K562 (cell line): ENCODE results near the gene TLX2. TPM values are rescaled to one million over a fixed set of nuclear protein-coding genes. Genes with fewer than 3 reads are reported as not detected.

Source experiments
- ASH1L ChIP-seq: fragments of 450-650 bp; IDR thresholded peaks from 2 replicates; pipeline ENCODE4 v1.6.1; 2018; ENCODE audit warnings: borderline replicate concordance, mild to moderate bottlenecking, low read depth; ENCODE audit not compliant: partially characterized antibody
- ELF1 ChIP-seq: fragments of 200-800 bp; sonication (Bioruptor generic); IDR thresholded peaks from 2 replicates; pipeline ENCODE4 v1.6.1; 2016; ENCODE audit warnings: missing genetic modification characterization, missing compliant biosample characterization
- ELF2 ChIP-seq: fragments of 250-450 bp; sonication (Bioruptor Pico); IDR thresholded peaks from 2 replicates; pipeline ENCODE4 v1.5.0; 2021; ENCODE audit warnings: mild to moderate bottlenecking
- ESRRA ChIP-seq: fragments of 450-650 bp; IDR thresholded peaks from 2 replicates; pipeline ENCODE4 v1.6.1; 2014; ENCODE audit warnings: low read depth, mild to moderate bottlenecking, moderate library complexity, borderline replicate concordance
- FOXA3 ChIP-seq, 2 experiments: fragments of 450-650 bp in 1 of 2; sonication (generic) in 1 of 2; formaldehyde crosslinking; IDR thresholded peaks in 1 of 2; conservative IDR thresholded peaks in 1 of 2; 2 replicates each; pipeline versions ENCODE4 v1.4.0 to v1.8.0; 2020 to 2022; ENCODE audit warnings: mild to moderate bottlenecking in 2 of 2, missing genetic modification reagents in 1 of 2
- GABPB2 ChIP-seq: fragments of 250-450 bp; sonication (Bioruptor Pico); conservative IDR thresholded peaks from 2 replicates; pipeline ENCODE4 v1.5.1; 2021; ENCODE audit warnings: mild to moderate bottlenecking
- HCFC1 ChIP-seq: IDR thresholded peaks from 2 replicates; pipeline ENCODE4 v1.6.1; 2012; ENCODE audit warnings: low read depth, low read length, improper control_type of control experiment
- ILF3 ChIP-seq: fragments of 450-650 bp; IDR thresholded peaks from 2 replicates; pipeline ENCODE4 v1.6.1; 2018; ENCODE audit warnings: antibody characterized with exemption, mild to moderate bottlenecking, moderate library complexity, borderline replicate concordance
- KLF10 ChIP-seq: fragments of 250-450 bp; sonication (Bioruptor Pico); IDR thresholded peaks from 2 replicates; pipeline ENCODE4 v1.6.1; 2021; ENCODE audit warnings: matching md5 sums
- MCM3 ChIP-seq: fragments of 450-650 bp; IDR thresholded peaks from 2 replicates; pipeline ENCODE4 v1.6.1; 2016
- NUFIP1 ChIP-seq: fragments of 450-650 bp; IDR thresholded peaks from 2 replicates; pipeline ENCODE4 v1.6.1; 2018; ENCODE audit not compliant: partially characterized antibody
- PHB2 ChIP-seq: fragments of 450-650 bp; IDR thresholded peaks from 2 replicates; pipeline ENCODE4 v1.6.1; 2017; ENCODE audit warnings: low read depth
- PHF8 ChIP-seq: fragments of 200-600 bp; sonication (generic); IDR thresholded peaks from 2 replicates; pipeline ENCODE4 v1.6.1; 2012; ENCODE audit warnings: mixed run types, mild to moderate bottlenecking, inconsistent platforms, low read length, moderate library complexity, borderline replicate concordance
- PTBP1 ChIP-seq: fragments of 200-400 bp; formaldehyde crosslinking; IDR thresholded peaks from 2 replicates; pipeline ENCODE4 v1.6.1; 2017; ENCODE audit warnings: low read depth, low read length
- PYGO2 ChIP-seq: fragments of 450-650 bp; IDR thresholded peaks from 2 replicates; pipeline ENCODE4 v1.6.1; 2016; ENCODE audit warnings: mild to moderate bottlenecking, missing genetic modification characterization, moderate library complexity, missing compliant biosample characterization
- RBBP5 ChIP-seq: fragments of 200-600 bp; sonication (generic); IDR thresholded peaks from 2 replicates; pipeline ENCODE4 v1.6.1; 2012; ENCODE audit warnings: borderline replicate concordance, mild to moderate bottlenecking, low read length, control low read depth, inconsistent platforms; ENCODE audit not compliant: insufficient read depth, poor library complexity, severe bottlenecking
- RBM15 ChIP-seq: fragments of 200-400 bp; formaldehyde crosslinking; IDR thresholded peaks from 2 replicates; pipeline ENCODE4 v1.6.1; 2018; ENCODE audit warnings: mild to moderate bottlenecking, low read length, moderate library complexity; ENCODE audit not compliant: insufficient read depth
- SETDB1 ChIP-seq: IDR thresholded peaks from one replicate; pipeline ENCODE4 v1.6.1; 2012; ENCODE audit warnings: low read length, control low read depth, inconsistent platforms
- SMAD4 ChIP-seq: fragments of 250-450 bp; sonication (Bioruptor Pico); conservative IDR thresholded peaks from 2 replicates; pipeline ENCODE4 v1.8.0; 2021; ENCODE audit warnings: inconsistent platforms, mild to moderate bottlenecking, moderate library complexity
- SNIP1 ChIP-seq: fragments of 450-650 bp; IDR thresholded peaks from 2 replicates; pipeline ENCODE4 v1.7.1; 2017; ENCODE audit warnings: low read depth, mild to moderate bottlenecking
- TEAD2 ChIP-seq: fragments of 450-650 bp; IDR thresholded peaks from 2 replicates; pipeline ENCODE4 v1.6.1; 2016; ENCODE audit warnings: missing genetic modification characterization, control low read depth, missing compliant biosample characterization
- ZFP30 ChIP-seq: fragments of 250-450 bp; sonication (Bioruptor Pico); IDR thresholded peaks from 2 replicates; pipeline ENCODE4 v1.8.0; 2022; ENCODE audit warnings: moderate library complexity, mild to moderate bottlenecking, inconsistent platforms, borderline replicate concordance
- ZFPM2 ChIP-seq: fragments of 250-450 bp; sonication (Bioruptor Pico); IDR thresholded peaks from 2 replicates; pipeline ENCODE4 v1.5.1; 2022; ENCODE audit warnings: mild to moderate bottlenecking
- ZNF140 ChIP-seq: fragments of 250-450 bp; sonication (Bioruptor Pico); IDR thresholded peaks from 2 replicates; pipeline ENCODE4 v1.8.0; 2021; ENCODE audit warnings: moderate library complexity, mild to moderate bottlenecking, inconsistent platforms
- ZNF184 ChIP-seq: sonication (generic); formaldehyde crosslinking; IDR thresholded peaks from 2 replicates; pipeline ENCODE4 v1.5.0; 2020; ENCODE audit warnings: missing genetic modification reagents
- ZNF354B ChIP-seq: fragments of 250-450 bp; sonication (Bioruptor Pico); IDR thresholded peaks from 2 replicates; pipeline ENCODE4 v1.4.0; 2020
- ZNF589 ChIP-seq: fragments of 200-800 bp; sonication (Bioruptor generic); IDR thresholded peaks from 2 replicates; pipeline ENCODE4 v1.6.1; 2016; ENCODE audit warnings: low read depth, missing genetic modification characterization, missing compliant biosample characterization
- ZNF644 ChIP-seq: fragments of 200-800 bp; sonication (Bioruptor generic); IDR thresholded peaks from 2 replicates; pipeline ENCODE4 v1.6.1; 2016; ENCODE audit warnings: low read depth, missing genetic modification characterization, missing compliant biosample characterization
- polyA plus RNA-seq, 8 experiments: library from polyadenylated mRNA; depleted of rRNA in 4 of 8; stranded (reverse) in 5 of 8; unstranded in 3 of 8; fragments of >200 nt; fragmentation: Nextera tagmentation in 2 of 8; fragmentation: Illumina TruSeq in 1 of 8; extraction: Ambion mirVana in 2 of 8; extraction: Trizol in 1 of 8; gene quantifications; 2 replicates each; pipeline versions ENCODE4 v1.2.1 to v1.2.3, GENCODE V29; 2011 to 2014; ENCODE audit warnings: inconsistent platforms in 1 of 8, missing spikeins in 1 of 8
- total RNA-seq, 7 experiments: library from RNA; depleted of rRNA in 6 of 7; stranded (reverse); fragments of >200 nt in 6 of 7; fragmentation: Illumina TruSeq in 2 of 7; extraction: Trizol in 2 of 7; gene quantifications; 2 replicates each; pipeline versions ENCODE4 v1.2.1 to v1.2.3, GENCODE V29; 2011 to 2021; ENCODE audit warnings: low replicate concordance in 1 of 7
- TF ChIP-seq, protein P1 (sequence below): fragments of 250-450 bp; sonication (Bioruptor Pico); IDR thresholded peaks from 2 replicates; pipeline ENCODE4 v1.8.0; 2022; ENCODE audit warnings: moderate library complexity, mild to moderate bottlenecking, inconsistent platforms
- TF ChIP-seq, protein P2 (sequence below): sonication (generic); formaldehyde crosslinking; IDR thresholded peaks from 2 replicates; pipeline ENCODE4 v1.8.1; 2022; ENCODE audit warnings: missing genetic modification reagents

The TLX2 gene
- total and polyA plus RNA-seq, 9 of the 15 experiments (the other 6 are each of a cell fraction or from before 2014, with no cell fraction given), result not detected

DNA sequence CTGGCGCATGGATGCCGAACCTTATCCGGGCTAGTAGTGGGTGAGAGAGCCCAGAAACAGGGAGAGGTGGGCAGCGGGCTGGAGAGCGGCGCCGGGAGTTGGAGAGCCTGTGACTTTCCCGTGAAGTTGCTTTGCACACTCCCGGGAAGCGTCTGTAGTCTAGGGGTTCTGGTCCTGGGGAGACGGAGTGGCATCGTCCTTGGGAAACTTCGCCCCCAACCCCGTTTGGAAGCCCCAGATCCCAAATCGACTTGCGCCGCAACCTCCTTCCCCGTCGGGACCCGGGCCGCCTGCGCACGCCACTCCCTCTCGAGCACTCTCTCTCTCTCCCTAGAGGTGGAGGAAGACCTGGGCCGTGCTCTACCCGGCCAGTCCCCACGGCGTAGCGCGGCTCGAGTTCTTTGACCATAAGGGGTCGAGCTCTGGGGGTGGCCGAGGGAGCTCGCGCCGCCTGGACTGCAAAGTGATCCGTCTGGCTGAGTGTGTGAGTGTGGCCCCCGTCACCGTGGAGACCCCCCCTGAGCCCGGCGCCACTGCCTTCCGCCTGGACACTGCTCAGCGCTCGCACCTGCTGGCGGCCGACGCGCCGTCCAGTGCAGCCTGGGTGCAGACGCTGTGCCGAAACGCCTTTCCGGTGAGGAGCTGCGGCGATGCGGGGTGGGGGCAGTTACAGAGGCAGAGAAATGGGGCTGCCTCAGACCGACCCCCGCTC, 40.7 kb downstream of the TLX2 start (continued):
- no peak; a peak in 1 of 4 replicates for TF ChIP-seq FOXA3 (CRISPR knock-in tag; conservative IDR thresholded peaks at IDR 0.05 in 1 of 2, IDR thresholded peaks at IDR 0.05 in 1 of 2)
- TF ChIP-seq RBBP5, result peak; percentile 43
- no peak for TF ChIP-seq ELF2 (CRISPR knock-in tag)
- no peak for TF ChIP-seq ESRRA
- no peak for TF ChIP-seq ZNF140 (CRISPR knock-in tag)
- TF ChIP-seq ASH1L, result no peak
- no peak for TF ChIP-seq ZFP30 (CRISPR knock-in tag)
- TF ChIP-seq ZNF644 (tag), result no peak
- no peak; the same call in 1 of the 2 replicates for TF ChIP-seq ZNF589 (CRISPR knock-in tag)
- TF ChIP-seq SMAD4, result peak; percentile 66
- TF ChIP-seq ZFPM2 (CRISPR knock-in tag), result no peak
- no peak for TF ChIP-seq NUFIP1
- TF ChIP-seq PHB2, result no peak
- peak; percentile 68; the same call in 1 of the 2 replicates for TF ChIP-seq PHF8
- TF ChIP-seq ILF3, result no peak
- no peak for TF ChIP-seq GABPB2 (CRISPR knock-in tag)
- TF ChIP-seq PYGO2 (tag), result no peak
- TF ChIP-seq HCFC1, result no peak
- no peak for TF ChIP-seq TEAD2 (tag)
- no peak for TF ChIP-seq SETDB1
- TF ChIP-seq MCM3, result no peak
- no peak for TF ChIP-seq PTBP1
- TF ChIP-seq, protein P1, sequence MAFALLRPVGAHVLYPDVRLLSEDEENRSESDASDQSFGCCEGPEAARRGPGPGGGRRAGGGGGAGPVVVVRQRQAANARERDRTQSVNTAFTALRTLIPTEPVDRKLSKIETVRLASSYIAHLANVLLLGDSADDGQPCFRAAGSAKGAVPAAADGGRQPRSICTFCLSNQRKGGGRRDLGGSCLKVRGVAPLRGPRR (CRISPR knock-in tag), result no peak
- TF ChIP-seq KLF10 (CRISPR knock-in tag), result no peak
- no peak for TF ChIP-seq ZNF184 (CRISPR knock-in tag)
- no peak for TF ChIP-seq ZNF354B (CRISPR knock-in tag)
- peak; percentile 26; the same call in 1 of the 2 replicates for TF ChIP-seq ELF1 (tag)
- TF ChIP-seq, protein P2, sequence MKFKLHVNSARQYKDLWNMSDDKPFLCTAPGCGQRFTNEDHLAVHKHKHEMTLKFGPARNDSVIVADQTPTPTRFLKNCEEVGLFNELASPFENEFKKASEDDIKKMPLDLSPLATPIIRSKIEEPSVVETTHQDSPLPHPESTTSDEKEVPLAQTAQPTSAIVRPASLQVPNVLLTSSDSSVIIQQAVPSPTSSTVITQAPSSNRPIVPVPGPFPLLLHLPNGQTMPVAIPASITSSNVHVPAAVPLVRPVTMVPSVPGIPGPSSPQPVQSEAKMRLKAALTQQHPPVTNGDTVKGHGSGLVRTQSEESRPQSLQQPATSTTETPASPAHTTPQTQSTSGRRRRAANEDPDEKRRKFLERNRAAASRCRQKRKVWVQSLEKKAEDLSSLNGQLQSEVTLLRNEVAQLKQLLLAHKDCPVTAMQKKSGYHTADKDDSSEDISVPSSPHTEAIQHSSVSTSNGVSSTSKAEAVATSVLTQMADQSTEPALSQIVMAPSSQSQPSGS (CRISPR knock-in tag), result 0 out of 2 replicates have a peak, but pooled peaks have one; percentile 55
- TF ChIP-seq RBM15, result no peak
- no peak for TF ChIP-seq SNIP1
